Ectodermal cell (in vitro differentiated cells): ENCODE results near the gene DCLRE1A.

Source experiments
- H3K27ac ChIP-seq: 2 replicates; pipeline ENCODE4 v1.7.0; 2013; ENCODE audit warnings: mild to moderate bottlenecking, low read depth, low read length; ENCODE audit not compliant: insufficient read depth, poor library complexity, severe bottlenecking
- H3K27me3 ChIP-seq: 2 replicates; pipeline ENCODE4 v1.7.0; 2013; ENCODE audit warnings: mild to moderate bottlenecking, low read length; ENCODE audit not compliant: insufficient read depth, control insufficient read depth, poor library complexity, severe bottlenecking
- H3K36me3 ChIP-seq: one replicate; pipeline ENCODE4 v1.7.0; 2013; ENCODE audit warnings: low read length; ENCODE audit not compliant: control insufficient read depth, insufficient read depth
- H3K4me1 ChIP-seq: one replicate; pipeline ENCODE4 v1.7.0; 2013; ENCODE audit warnings: low read length; ENCODE audit not compliant: control insufficient read depth, insufficient read depth
- H3K4me3 ChIP-seq: 2 replicates; pipeline ENCODE4 v1.7.0; 2013; ENCODE audit warnings: low read depth, low read length, control low read depth; ENCODE audit not compliant: insufficient read depth
- H3K9me3 ChIP-seq: 2 replicates; pipeline ENCODE4 v1.7.0; 2013; ENCODE audit warnings: mild to moderate bottlenecking, low read length, moderate library complexity; ENCODE audit not compliant: control insufficient read depth
- WGBS, 2 experiments: methylation state at CpG; one replicate each; pipeline ENCODE4 v1.1.7; 2013; ENCODE audit warnings: missing lambda C conversion rate in 2 of 2; 5-methylcytosine and 5-hydroxymethylcytosine counted together

Gene DCLRE1A

GRCh38 chr10:113882240-113882639, 28.4 kb upstream of the DCLRE1A start:
- no peak overlapping the region for H3K4me3 ChIP-seq
- no peaks in the 10 kb centered on the region for H3K9me3 ChIP-seq
- H3K4me1 ChIP-seq = no peaks in the 10 kb centered on the region
- peaks cover 13% of the 10 kb centered on the region for H3K36me3 ChIP-seq
- H3K27ac ChIP-seq = no peak overlapping the region
- 86 to 87% methylated on average over 2 of the region's 2 CpGs for WGBS, 2 experiments
- H3K27me3 ChIP-seq = no peaks in the 10 kb centered on the region

DNA sequence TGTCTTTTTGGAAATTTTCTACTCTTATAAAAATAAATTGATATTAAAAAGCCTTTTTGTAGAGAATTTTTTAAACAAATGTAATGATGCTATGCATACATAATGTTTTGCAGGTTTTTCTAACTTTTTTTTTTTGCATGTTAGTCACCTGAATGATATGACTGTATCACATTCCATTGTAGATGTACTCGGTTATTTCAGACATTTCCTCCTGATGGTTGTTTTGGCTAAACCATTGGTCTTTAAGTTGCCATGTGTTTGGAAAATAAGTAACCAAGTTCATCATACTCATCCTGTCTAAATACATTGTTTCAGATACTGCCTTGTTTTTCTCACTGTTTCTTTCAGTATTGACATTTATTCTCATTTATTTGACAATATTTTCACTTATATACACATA, 26.4 kb upstream of the DCLRE1A start:
- H3K9me3 ChIP-seq = no peaks in the 10 kb centered on the region
- H3K27me3 ChIP-seq = no peaks in the 10 kb centered on the region
- no peaks in the 10 kb centered on the region for H3K4me1 ChIP-seq
- 93 to 100% methylated on average over 1 of the region's 1 CpG for WGBS, 2 experiments
- no peak overlapping the region for H3K4me3 ChIP-seq
- peaks cover 11% of the 10 kb centered on the region for H3K36me3 ChIP-seq
- no peak overlapping the region for H3K27ac ChIP-seq

GRCh38 chr10:113879691-113880090, 25.8 kb upstream of the DCLRE1A start:
- Histone ChIP-seq H3K4me3 (no peak overlapping the region), H3K36me3 (peaks cover 11% of the 10 kb centered on the region), H3K27ac (no peak overlapping the region), H3K27me3 (no peaks in the 10 kb centered on the region), H3K9me3 (no peaks in the 10 kb centered on the region), H3K4me1 (no peaks in the 10 kb centered on the region)
- 95 to 100% methylated on average over 1 to 2 of the region's 2 CpGs for WGBS, 2 experiments

GRCh38 chr10:113876461-113876860, 22.6 kb upstream of the DCLRE1A start:
- Histone ChIP-seq H3K36me3 (peaks cover 17% of the 10 kb centered on the region), H3K4me3 (no peak overlapping the region), H3K4me1 (no peaks in the 10 kb centered on the region), H3K27me3 (no peaks in the 10 kb centered on the region), H3K9me3 (no peaks in the 10 kb centered on the region), H3K27ac (no peak overlapping the region)
- 83 to 95% methylated on average over 2 to 3 of the region's 3 CpGs for whole genome bisulfite sequencing, 2 experiments

- no peaks in the 10 kb centered on the region for H3K4me1 ChIP-seq
- H3K9me3 ChIP-seq = no peaks in the 10 kb centered on the region
- no peaks in the 10 kb centered on the region for H3K27me3 ChIP-seq
- 92 to 96% methylated on average over 1 of the region's 1 CpG for WGBS, 2 experiments
- no peak overlapping the region for H3K27ac ChIP-seq
- H3K36me3 ChIP-seq = peaks cover 17% of the 10 kb centered on the region
- no peak overlapping the region for H3K4me3 ChIP-seq
Observed at GRCh38 chr10:113875212-113875611, 21.3 kb upstream of the DCLRE1A start.

GRCh38 chr10:113872139-113873030, 18.5 kb upstream of the DCLRE1A start:
- H3K4me3 ChIP-seq = no peak overlapping the region
- peaks cover 25% of the 10 kb centered on the region for H3K36me3 ChIP-seq
- H3K27ac ChIP-seq = no peak overlapping the region
- WGBS, 2 experiments = 88 to 100% methylated on average over 2 of the region's 3 CpGs
- no peaks in the 10 kb centered on the region for H3K4me1 ChIP-seq
- no peaks in the 10 kb centered on the region for H3K9me3 ChIP-seq
- H3K27me3 ChIP-seq = no peaks in the 10 kb centered on the region

DNA sequence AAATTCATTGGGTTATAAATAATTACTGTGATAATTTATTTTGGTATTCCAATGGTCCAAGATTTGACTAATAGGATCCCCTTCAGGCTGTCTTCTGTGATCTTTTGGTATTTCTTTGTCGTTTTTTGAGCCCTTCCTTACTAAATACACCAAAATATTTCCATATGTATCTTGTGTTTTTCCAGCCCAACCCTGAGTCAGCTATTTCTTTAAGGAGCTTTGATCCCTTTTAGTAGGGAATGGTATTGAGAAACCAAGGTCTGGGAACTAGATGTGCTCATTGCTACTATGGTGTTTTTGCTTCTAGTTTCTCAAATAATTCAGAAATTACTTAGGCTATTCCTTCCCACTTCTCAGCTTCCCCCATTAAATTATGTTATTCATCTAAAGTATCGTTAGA, 15.9 kb upstream of the DCLRE1A start:
- H3K27ac ChIP-seq = no peak overlapping the region
- H3K36me3 ChIP-seq = peaks cover 19% of the 10 kb centered on the region
- 86 to 87% methylated on average over 1 to 2 of the region's 2 CpGs for WGBS, 2 experiments
- no peak overlapping the region for H3K4me3 ChIP-seq
- H3K9me3 ChIP-seq = no peaks in the 10 kb centered on the region
- no peaks in the 10 kb centered on the region for H3K27me3 ChIP-seq
- H3K4me1 ChIP-seq = no peaks in the 10 kb centered on the region

DNA sequence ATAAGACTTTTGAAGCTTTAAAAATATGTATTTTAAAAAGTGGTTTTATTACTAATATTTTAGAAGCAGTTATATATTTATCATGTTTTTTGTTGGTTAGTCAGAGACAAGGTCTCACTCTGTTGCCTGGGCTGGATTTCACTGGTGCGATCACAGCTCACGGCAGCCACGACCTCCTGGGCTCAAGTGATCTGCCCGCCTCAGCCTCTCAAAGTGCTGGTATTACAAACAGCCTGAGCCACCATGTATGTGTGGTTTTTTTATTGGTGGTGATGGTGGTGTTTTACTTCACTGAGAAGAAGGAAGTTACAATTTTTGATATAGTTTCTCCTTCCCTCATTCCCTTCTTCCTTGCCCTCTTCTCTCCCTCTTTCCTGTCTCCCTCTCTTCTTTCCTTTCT, 14.0 kb upstream of the DCLRE1A start:
- no peaks in the 10 kb centered on the region for H3K4me1 ChIP-seq
- H3K36me3 ChIP-seq = peaks cover 25% of the 10 kb centered on the region
- no peak overlapping the region for H3K4me3 ChIP-seq
- 92 to 100% methylated on average over 4 of the region's 4 CpGs for WGBS, 2 experiments
- H3K27ac ChIP-seq = no peak overlapping the region
- H3K9me3 ChIP-seq = no peaks in the 10 kb centered on the region
- no peaks in the 10 kb centered on the region for H3K27me3 ChIP-seq

DNA sequence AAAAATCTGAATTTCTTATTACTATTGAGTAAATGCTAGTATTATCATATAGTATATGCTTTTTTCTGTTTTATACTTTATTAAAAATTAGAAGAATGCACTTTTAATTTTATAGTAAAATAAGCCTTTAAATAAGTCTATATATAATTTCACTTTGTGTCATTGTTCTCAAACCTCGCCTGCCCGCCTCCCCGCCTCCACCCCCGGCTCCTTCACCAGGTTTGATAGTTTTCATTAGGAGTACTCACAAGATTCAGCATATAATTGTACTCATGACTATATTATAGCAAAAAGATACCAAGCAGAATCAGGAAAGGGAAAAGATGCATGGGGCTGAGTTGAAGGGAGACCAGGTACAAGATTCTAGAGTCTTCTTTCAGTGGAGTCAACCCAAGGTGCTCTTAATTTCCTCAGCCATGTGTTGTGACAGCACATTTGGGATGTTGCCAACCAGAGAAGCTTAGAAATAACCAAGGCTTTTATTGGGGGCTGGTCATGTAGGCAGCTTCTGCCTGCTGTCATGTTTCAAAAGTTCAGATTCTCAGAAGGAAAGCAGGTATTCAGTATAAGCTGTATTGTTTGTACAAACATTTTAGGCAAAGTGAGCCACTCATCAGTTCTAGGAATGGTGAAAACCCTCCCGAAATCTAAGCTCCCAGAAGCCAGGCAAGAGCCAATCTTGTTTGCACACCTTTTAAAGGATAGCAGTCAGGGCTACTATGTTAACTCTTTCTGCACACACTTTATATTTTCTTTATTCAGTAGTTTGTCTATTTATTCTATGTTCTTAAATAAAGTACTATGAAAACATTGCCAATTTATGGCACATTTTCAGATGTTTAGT, 12.9 kb upstream of the DCLRE1A start:
- H3K27ac ChIP-seq = no peak overlapping the region
- WGBS, 2 experiments = 93 to 95% methylated on average over 2 to 3 of the region's 5 CpGs
- peaks cover 26% of the 10 kb centered on the region for H3K36me3 ChIP-seq
- H3K4me3 ChIP-seq = no peak overlapping the region
- H3K9me3 ChIP-seq = no peaks in the 10 kb centered on the region
- H3K4me1 ChIP-seq = no peaks in the 10 kb centered on the region
- H3K27me3 ChIP-seq = no peaks in the 10 kb centered on the region

- Histone ChIP-seq H3K36me3 (peaks cover 29% of the 10 kb centered on the region), H3K4me1 (no peaks in the 10 kb centered on the region), H3K4me3 (no peak overlapping the region), H3K27me3 (no peaks in the 10 kb centered on the region), H3K27ac (no peak overlapping the region), H3K9me3 (no peaks in the 10 kb centered on the region)
- WGBS, 2 experiments = 100% methylated on average over 1 to 2 of the region's 3 CpGs
Observed at GRCh38 chr10:113865901-113866300, 12.0 kb upstream of the DCLRE1A start.
